NT2/D1 (cell line): ENCODE data around the gene HMGB1.
A peak's percentile ranks its signal among the peaks of the same experiment; 100 is the strongest.
"Not testable (repeated sequence)": the region's sequence is repeated elsewhere in the genome, so short reads cannot be mapped to it uniquely, and the experiment has no call there.

ENCODE experiments used
- DNase-seq: peaks from one replicate; pipeline ENCODE4 v3.0.0-alpha.2; 2011; ENCODE audit warnings: low read depth, low spot score
- H3K27me3 ChIP-seq: 2 replicates; pipeline ENCODE4 v1.6.0; 2011; ENCODE audit warnings: mild to moderate bottlenecking; ENCODE audit not compliant: insufficient read length, insufficient read depth
- H3K36me3 ChIP-seq: 2 replicates; pipeline ENCODE4 v1.6.1; 2011; ENCODE audit warnings: mild to moderate bottlenecking, low read length, mixed read lengths; ENCODE audit not compliant: insufficient read depth, insufficient read length
- H3K4me1 ChIP-seq: 2 replicates; pipeline ENCODE4 v1.5.1; 2011; ENCODE audit not compliant: insufficient read depth, insufficient read length
- H3K4me3 ChIP-seq: 2 replicates; pipeline ENCODE4 v1.5.1; 2011; ENCODE audit warnings: low read depth; ENCODE audit not compliant: insufficient read length
- H3K9ac ChIP-seq: 2 replicates; pipeline ENCODE4 v1.6.0; 2011; ENCODE audit warnings: low read depth; ENCODE audit not compliant: insufficient read length
- H3K9me3 ChIP-seq: 2 replicates; pipeline ENCODE4 v1.5.1; 2011; ENCODE audit warnings: mild to moderate bottlenecking, low read length; ENCODE audit not compliant: insufficient read depth
- SUZ12 ChIP-seq: IDR thresholded peaks from 2 replicates; pipeline ENCODE4 v1.6.1; 2011; ENCODE audit not compliant: insufficient read length, insufficient read depth; ENCODE audit errors: extremely low read depth
- YY1 ChIP-seq: IDR thresholded peaks from 2 replicates; pipeline ENCODE4 v1.6.1; 2011; ENCODE audit not compliant: insufficient read length, insufficient read depth
- ZNF274 ChIP-seq: IDR thresholded peaks from 2 replicates; pipeline ENCODE4 v1.6.1; 2011; ENCODE audit warnings: mild to moderate bottlenecking, low read depth, low read length

HMGB1 gene

DNA sequence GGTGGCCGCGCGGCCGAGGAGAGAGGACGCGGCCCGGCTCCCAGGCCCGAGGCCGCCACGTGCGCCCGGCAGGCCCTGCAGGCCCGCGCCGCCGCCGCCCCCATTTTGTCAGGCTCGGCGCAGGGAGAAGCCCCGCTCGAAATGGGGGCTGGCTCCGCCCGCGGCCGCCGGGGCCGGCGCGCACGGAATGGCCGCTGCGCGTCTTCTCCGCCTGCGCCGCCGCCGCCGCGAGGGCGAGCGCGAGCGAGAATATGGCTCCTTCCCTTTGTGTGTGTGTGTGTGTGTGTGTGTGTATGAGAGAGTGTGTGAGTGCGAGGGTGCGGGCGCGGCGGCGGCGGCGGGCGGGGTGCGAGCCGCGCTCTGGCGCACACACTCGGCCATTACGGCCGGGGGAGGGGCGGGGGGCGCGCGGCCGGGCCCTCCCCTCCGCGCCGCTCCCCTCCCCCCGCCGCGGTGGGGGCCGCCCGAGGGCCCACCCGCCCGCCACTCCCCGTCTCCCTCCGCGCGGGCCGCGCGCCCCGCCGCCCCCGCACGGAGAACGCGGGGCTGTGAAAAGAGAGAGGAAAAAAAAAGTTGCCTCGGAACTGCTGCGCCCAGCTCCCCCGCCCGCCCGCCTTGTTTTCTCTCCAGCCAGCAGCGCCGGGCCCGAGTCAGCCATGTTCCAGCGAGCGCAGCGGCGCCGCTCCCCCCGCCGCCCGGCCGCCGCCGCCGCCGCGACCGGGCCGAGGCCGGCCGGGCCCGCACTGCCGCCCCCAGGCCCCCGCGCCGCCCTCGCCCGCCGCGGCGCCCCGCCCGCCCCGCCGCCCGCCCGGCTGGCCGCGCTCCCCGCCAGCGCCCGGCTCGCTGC, 1.0 kb downstream of the HMGB1 start:
- Histone ChIP-seq H3K4me1 (no peaks in the 10 kb centered on the region), H3K9me3 (no peaks in the 10 kb centered on the region), H3K36me3 (peaks cover 31% of the 10 kb centered on the region), H3K27me3 (no peaks in the 10 kb centered on the region), H3K9ac (peak overlapping the region; percentile 86), H3K4me3 (peak overlapping the region; percentile 70)
- no peak for TF ChIP-seq SUZ12
- peak; percentile 27 for TF ChIP-seq YY1
- TF ChIP-seq ZNF274, result no peak
- no peak for DNase-seq

DNA sequence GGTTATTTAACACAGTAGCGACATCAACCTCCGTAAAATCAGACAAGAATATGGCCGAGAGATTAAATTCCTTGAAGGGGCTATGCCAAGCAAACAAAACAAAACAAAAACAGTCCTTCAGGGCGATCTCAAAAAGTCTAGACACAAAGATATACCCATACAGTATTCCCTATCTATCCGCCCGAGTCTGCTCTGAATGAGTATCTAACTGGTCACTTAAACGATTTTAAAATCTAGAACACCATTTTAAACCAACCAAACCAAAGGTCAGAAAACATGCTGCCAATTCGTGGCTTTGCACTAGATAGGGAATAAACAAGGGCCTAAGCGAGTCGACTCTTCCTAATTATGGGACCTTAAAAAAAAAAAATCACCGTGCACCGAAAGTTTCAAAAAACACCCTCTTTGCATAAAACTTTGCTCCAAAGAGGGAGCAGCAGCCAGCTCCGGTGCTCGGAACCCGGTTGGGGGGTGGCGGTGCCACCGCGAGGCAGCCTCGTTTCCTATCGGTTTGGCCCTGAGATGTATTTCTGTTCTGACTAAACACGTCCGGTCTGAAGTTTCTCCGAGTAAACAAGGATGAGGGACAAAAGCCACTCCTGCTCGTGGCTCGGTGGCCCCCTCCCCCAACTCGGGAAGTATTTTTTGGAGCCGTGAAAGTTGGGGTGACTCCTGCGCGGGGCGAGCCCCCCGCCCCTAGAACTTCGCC, 1.8 kb downstream of the HMGB1 start:
- H3K4me3 ChIP-seq, result peak overlapping the region; percentile 70
- no peak for DNase-seq

DNA sequence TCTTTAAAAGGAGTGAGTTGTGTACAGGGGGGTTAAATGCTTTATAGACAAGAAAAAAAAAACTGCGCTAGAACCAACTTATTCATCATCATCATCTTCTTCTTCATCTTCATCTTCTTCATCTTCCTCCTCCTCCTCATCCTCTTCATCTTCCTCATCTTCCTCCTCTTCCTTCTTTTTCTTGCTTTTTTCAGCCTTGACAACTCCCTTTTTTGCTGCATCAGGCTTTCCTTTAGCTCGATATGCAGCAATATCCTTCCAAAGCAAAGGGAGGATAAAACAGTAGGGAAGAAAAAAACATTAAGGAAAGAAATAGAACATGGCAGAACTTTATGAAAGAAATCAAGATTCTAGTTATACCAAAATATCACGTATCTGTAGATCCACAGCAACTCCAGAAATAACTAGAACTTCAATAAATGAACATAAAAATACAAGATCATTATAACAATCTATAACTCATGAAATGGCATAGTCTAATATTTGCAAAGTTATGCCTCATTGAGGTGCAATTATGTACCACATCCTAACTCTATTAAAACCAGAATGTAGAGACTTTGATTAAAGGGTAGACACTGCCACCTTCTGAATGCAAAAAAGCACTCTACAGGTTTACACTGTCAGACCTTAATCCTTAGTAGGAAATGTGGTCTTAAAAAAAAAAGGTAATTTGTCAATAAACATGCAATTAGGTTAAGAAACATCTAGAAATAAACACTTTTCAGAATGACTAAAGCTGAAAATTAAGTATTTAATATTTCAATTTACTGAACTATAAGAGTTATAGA, 4.3 kb downstream of the HMGB1 start:
- not testable (repeated sequence) for DNase-seq, H3K4me1 ChIP-seq, H3K4me3 ChIP-seq, H3K9me3 ChIP-seq, H3K27me3 ChIP-seq, H3K9ac ChIP-seq
- H3K36me3 ChIP-seq, result peaks cover 37% of the 10 kb centered on the region

More for the DNA sequence above, 1.8 kb downstream of the HMGB1 start:
- peaks cover 35% of the 10 kb centered on the region for H3K36me3 ChIP-seq
- no peak for TF ChIP-seq SUZ12
- no peak for TF ChIP-seq YY1
- no peak for TF ChIP-seq ZNF274
- H3K9me3 ChIP-seq, result no peaks in the 10 kb centered on the region
- peak overlapping the region; percentile 86 for H3K9ac ChIP-seq
- no peaks in the 10 kb centered on the region for H3K4me1 ChIP-seq
- H3K27me3 ChIP-seq, result no peaks in the 10 kb centered on the region

DNA sequence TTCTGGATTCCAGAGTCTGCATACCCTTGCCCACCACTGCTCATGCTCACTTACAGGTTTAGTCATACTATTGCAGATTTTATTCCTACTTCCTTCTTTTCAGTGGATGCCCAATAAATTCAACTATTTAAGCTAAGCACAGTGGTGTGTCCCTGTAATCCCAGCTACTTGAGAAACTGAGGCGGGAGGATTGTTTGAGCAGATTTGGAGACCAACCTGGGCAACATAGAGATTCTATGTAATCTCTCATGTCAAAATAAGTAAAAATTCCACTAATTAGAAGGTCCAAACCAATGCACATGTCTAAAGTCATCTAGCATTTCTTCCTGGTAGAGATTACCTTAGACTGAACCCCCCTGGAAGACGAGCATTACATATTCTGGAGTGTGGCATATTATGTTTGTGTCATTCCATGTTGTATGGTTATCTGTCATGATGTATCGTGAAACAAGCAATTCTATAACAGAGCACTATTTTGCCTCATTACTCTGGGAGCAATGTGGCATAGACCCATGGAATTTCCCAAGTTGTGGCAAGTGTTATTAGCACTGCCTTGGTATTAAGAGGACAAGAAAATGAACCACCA, 8.3 kb downstream of the HMGB1 start:
- Histone ChIP-seq H3K9ac (no peak overlapping the region), H3K9me3 (no peaks in the 10 kb centered on the region), H3K36me3 (peaks cover 19% of the 10 kb centered on the region), H3K27me3 (no peaks in the 10 kb centered on the region), H3K4me3 (no peak overlapping the region), H3K4me1 (no peaks in the 10 kb centered on the region)
- no peak for TF ChIP-seq ZNF274
- TF ChIP-seq SUZ12, result no peak
- no peak for TF ChIP-seq YY1
- DNase-seq, result no peak

DNA sequence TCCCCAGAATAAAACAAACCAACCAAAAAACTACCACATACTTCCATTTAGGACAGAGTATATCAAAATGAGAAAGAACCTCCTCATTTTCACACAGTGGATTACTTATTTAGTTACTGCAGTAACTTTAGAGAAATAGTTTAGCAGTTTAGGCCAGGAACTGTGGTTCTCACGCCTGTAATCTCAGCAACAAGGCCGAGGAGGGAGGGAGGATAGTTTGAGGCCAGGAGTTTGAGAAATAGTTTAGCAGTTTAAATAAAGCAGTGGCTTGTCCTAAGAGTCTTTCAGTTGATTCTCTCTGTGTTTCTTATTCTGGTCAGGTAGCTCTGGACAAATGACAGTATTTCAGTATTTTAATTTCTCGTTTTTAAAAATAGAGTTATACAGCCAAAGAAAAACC, 9.4 kb downstream of the HMGB1 start:
- Histone ChIP-seq H3K27me3 (no peaks in the 10 kb centered on the region), H3K4me1 (no peaks in the 10 kb centered on the region), H3K9me3 (no peaks in the 10 kb centered on the region), H3K36me3 (peaks cover 7% of the 10 kb centered on the region), H3K4me3 (no peak overlapping the region), H3K9ac (no peak overlapping the region)
- DNase-seq, result no peak
- no peak for TF ChIP-seq ZNF274
- TF ChIP-seq YY1, result no peak
- no peak for TF ChIP-seq SUZ12

DNA sequence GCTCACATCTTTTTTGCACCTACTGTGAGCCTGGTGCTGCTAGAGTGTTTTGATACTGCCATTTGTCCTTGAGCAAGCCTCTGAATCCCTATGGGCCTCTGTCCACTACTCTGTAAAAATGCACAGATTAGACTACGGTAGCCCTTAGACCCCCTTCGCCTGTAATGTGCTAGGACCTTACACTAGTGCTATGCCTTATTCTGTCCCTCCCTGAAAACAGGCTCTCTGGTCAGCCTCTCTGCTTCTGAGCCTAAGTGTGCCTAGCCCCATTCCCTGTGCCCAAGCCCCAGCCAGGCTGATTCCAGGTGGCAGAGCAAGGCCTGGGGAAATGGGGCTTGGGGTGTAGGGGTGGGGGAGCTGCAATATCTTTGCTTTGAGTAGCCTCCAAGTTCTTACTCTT, 10.7 kb downstream of the HMGB1 start:
- no peak for DNase-seq
- Histone ChIP-seq H3K4me1 (no peaks in the 10 kb centered on the region), H3K4me3 (no peak overlapping the region), H3K27me3 (no peaks in the 10 kb centered on the region), H3K36me3 (peaks cover 7% of the 10 kb centered on the region), H3K9ac (no peak overlapping the region), H3K9me3 (no peaks in the 10 kb centered on the region)
- TF ChIP-seq YY1, result no peak
- no peak for TF ChIP-seq SUZ12
- TF ChIP-seq ZNF274, result no peak
